ENCODE results near the gene MRAP.

MRAP gene

GRCh38 chr21:32347977-32348376, 49.3 kb downstream of the MRAP start:
- Histone ChIP-seq H3K4me1 (ENCODE audit: control insufficient read depth, low read length) (no peaks in the 10 kb centered on the region), H4K20me1 (ENCODE audit: control insufficient read depth, insufficient read depth, low read depth, low read length) (no peaks in the 10 kb centered on the region), H3K4me3 (ENCODE audit: low read length) (no peak overlapping the region), H3K79me2 (ENCODE audit: control insufficient read depth, low read length) (no peaks in the 10 kb centered on the region), H3K9me2 (replicated peaks; ENCODE audit: control insufficient read depth, low read length) (no peaks in the 10 kb centered on the region), H3F3A (ENCODE audit: control insufficient read depth, insufficient read depth) (no peaks in the 10 kb centered on the region), H3K27ac (ENCODE audit: low read depth, low read length) (no peak overlapping the region), H3K27me3 (ENCODE audit: control insufficient read depth, low read length) (no peaks in the 10 kb centered on the region), H3K9me3 (ENCODE audit: control insufficient read depth, insufficient read depth, low read length) (peaks cover 25% of the 10 kb centered on the region), H3K36me3 (ENCODE audit: control insufficient read depth, low read length) (peaks cover 99% of the 10 kb centered on the region), H3K4me2 (ENCODE audit: low read length) (no peak overlapping the region)
- TF ChIP-seq EZH2phosphoT487 (IDR thresholded peaks at IDR 0.05; ENCODE audit: borderline replicate concordance, low read length) (no peak), CTCF (IDR thresholded peaks at IDR 0.05; ENCODE audit: low read depth, low read length, poor library complexity, severe bottlenecking) (no peak)

GRCh38 chr21:32348604-32349332, 50.1 kb downstream of the MRAP start:
- H3K4me2 ChIP-seq (ENCODE audit: low read length): no peak overlapping the region
- H3K27me3 ChIP-seq (ENCODE audit: control insufficient read depth, low read length): no peaks in the 10 kb centered on the region
- no peaks in the 10 kb centered on the region for H3K79me2 ChIP-seq (ENCODE audit: control insufficient read depth, low read length)
- no peak for TF ChIP-seq EZH2phosphoT487 (IDR thresholded peaks at IDR 0.05; ENCODE audit: borderline replicate concordance, low read length)
- H3K9me3 ChIP-seq (ENCODE audit: control insufficient read depth, insufficient read depth, low read length): peaks cover 25% of the 10 kb centered on the region
- no peak overlapping the region for H3K27ac ChIP-seq (ENCODE audit: low read depth, low read length)
- peaks cover 99% of the 10 kb centered on the region for H3K36me3 ChIP-seq (ENCODE audit: control insufficient read depth, low read length)
- no peak overlapping the region for H3K4me3 ChIP-seq (ENCODE audit: low read length)
- no peaks in the 10 kb centered on the region for H4K20me1 ChIP-seq (ENCODE audit: control insufficient read depth, insufficient read depth, low read depth, low read length)
- no peaks in the 10 kb centered on the region for H3F3A ChIP-seq (ENCODE audit: control insufficient read depth, insufficient read depth)
- H3K4me1 ChIP-seq (ENCODE audit: control insufficient read depth, low read length): no peaks in the 10 kb centered on the region
- H3K9me2 ChIP-seq (replicated peaks; ENCODE audit: control insufficient read depth, low read length): no peaks in the 10 kb centered on the region

GRCh38 chr21:32349333-32349944, 50.8 kb downstream of the MRAP start:
- Histone ChIP-seq H3F3A (ENCODE audit: control insufficient read depth, insufficient read depth) (no peaks in the 10 kb centered on the region), H3K27ac (ENCODE audit: low read depth, low read length) (no peak overlapping the region), H3K27me3 (ENCODE audit: control insufficient read depth, low read length) (no peaks in the 10 kb centered on the region), H3K4me2 (ENCODE audit: low read length) (no peak overlapping the region), H3K79me2 (ENCODE audit: control insufficient read depth, low read length) (no peaks in the 10 kb centered on the region), H3K9me2 (replicated peaks; ENCODE audit: control insufficient read depth, low read length) (no peaks in the 10 kb centered on the region), H3K9me3 (ENCODE audit: control insufficient read depth, insufficient read depth, low read length) (peaks cover 22% of the 10 kb centered on the region), H3K36me3 (ENCODE audit: control insufficient read depth, low read length) (peaks cover 99% of the 10 kb centered on the region), H4K20me1 (ENCODE audit: control insufficient read depth, insufficient read depth, low read depth, low read length) (no peaks in the 10 kb centered on the region), H3K4me1 (ENCODE audit: control insufficient read depth, low read length) (no peaks in the 10 kb centered on the region), H3K4me3 (ENCODE audit: low read length) (no peak overlapping the region)
- TF ChIP-seq CTCF (IDR thresholded peaks at IDR 0.05; ENCODE audit: low read depth, low read length, poor library complexity, severe bottlenecking): no peak
- TF ChIP-seq EZH2phosphoT487 (IDR thresholded peaks at IDR 0.05; ENCODE audit: borderline replicate concordance, low read length): no peak
